LNCaP clone FGC (cell line): ENCODE results near the gene ACTR8.

Source experiments
- DNase-seq: peaks from one replicate; pipeline ENCODE4 v3.0.0-alpha.2; 2011; ENCODE audit warnings: low read depth
- H3K4me3 ChIP-seq: 2 replicates; pipeline ENCODE4 v1.5.1; 2011; ENCODE audit warnings: mild to moderate bottlenecking, low read depth, low read length, control low read depth
- CTCF ChIP-seq: IDR thresholded peaks from 2 replicates; pipeline ENCODE4 v1.5.1; 2012; ENCODE audit warnings: mild to moderate bottlenecking; ENCODE audit not compliant: control insufficient read depth, insufficient read depth; ENCODE audit errors: extremely low read depth

ACTR8 gene

GRCh38 chr3:53849916-53850315 lies 32.0 kb downstream of the ACTR8 start:
- no peak for TF ChIP-seq CTCF
- no peak overlapping the region for H3K4me3 ChIP-seq
- DNase-seq = no peak

- no peak for DNase-seq
- TF ChIP-seq CTCF = no peak
- peak overlapping the region; percentile 64 for H3K4me3 ChIP-seq
Measured at GRCh38 chr3:53846851-53847155, 35.1 kb downstream of the ACTR8 start.

GRCh38 chr3:53846134-53846850 lies 35.7 kb downstream of the ACTR8 start, which contains the start of the genes CHDH and IL17RB:
Gene CHDH (minus strand): TSS chr3:53846419. CDS start chr3:53824008, 22,411 bp downstream.
Gene IL17RB (plus strand): TSS chr3:53846568. CDS start chr3:53846589, 21 bp downstream.
- DNase-seq = peak; percentile 52
- peak within 1 kb of the TSS; percentile 64 for H3K4me3 ChIP-seq
- TF ChIP-seq CTCF = peak; percentile 46

- no peak for TF ChIP-seq CTCF
- DNase-seq = no peak
- peak overlapping the region; percentile 64 for H3K4me3 ChIP-seq
Measured at GRCh38 chr3:53845881-53846133, 36.1 kb downstream of the ACTR8 start.

- peak overlapping the region; percentile 64 for H3K4me3 ChIP-seq
- peak; percentile 36; the same call in 1 of the 2 replicates for TF ChIP-seq CTCF
- DNase-seq = peak; percentile 57
Measured at GRCh38 chr3:53845103-53845880, 36.7 kb downstream of the ACTR8 start.

- DNase-seq = no peak
- peak overlapping the region; percentile 64 for H3K4me3 ChIP-seq
- TF ChIP-seq CTCF = no peak
Measured at GRCh38 chr3:53844262-53845102, 37.5 kb downstream of the ACTR8 start.
